Right ventricle myocardium inferior (tissue), 1 donor: ENCODE results near the gene DHRS7B. TPM values are rescaled to one million over a fixed set of nuclear protein-coding genes. Genes with fewer than 3 reads are reported as not detected.
A peak's percentile ranks its signal among the peaks of the same experiment; 100 is the strongest.
"Not testable (repeated sequence)": the region's sequence is repeated elsewhere in the genome, so short reads cannot be mapped to it uniquely, and the experiment has no call there.

ENCODE experiments used
- ATAC-seq: fragments of 200-7000 bp; cut with Tn5 transposase; one replicate; pipeline ENCODE4 v1.9.1; 2020; ENCODE audit warnings: mild to moderate bottlenecking, moderate library complexity
- DNase-seq: peaks from one replicate; pipeline ENCODE4 v3.0.0; 2021; ENCODE audit errors: missing footprints
- intact Hi-C: fragments of 100-400 bp; cut with DNase I; formaldehyde crosslinking; loops from one replicate; pipeline ENCODE4 v1.11.0; 2022
- total RNA-seq: library from RNA; stranded (reverse); fragmentation: NEBNext Ultra II Directional; extraction: Animal tissue kit (Norgen Biotek cat#: 25700); gene quantifications from one replicate; pipeline ENCODE4 v1.2.1, GENCODE V29; 2021
- donor health status: DM: no; HTN: yes; CAD: no; lungs with severe emphysema.

The DHRS7B gene
- total RNA-seq, 1 donor from 2014 or later: 28.4 TPM

DNA sequence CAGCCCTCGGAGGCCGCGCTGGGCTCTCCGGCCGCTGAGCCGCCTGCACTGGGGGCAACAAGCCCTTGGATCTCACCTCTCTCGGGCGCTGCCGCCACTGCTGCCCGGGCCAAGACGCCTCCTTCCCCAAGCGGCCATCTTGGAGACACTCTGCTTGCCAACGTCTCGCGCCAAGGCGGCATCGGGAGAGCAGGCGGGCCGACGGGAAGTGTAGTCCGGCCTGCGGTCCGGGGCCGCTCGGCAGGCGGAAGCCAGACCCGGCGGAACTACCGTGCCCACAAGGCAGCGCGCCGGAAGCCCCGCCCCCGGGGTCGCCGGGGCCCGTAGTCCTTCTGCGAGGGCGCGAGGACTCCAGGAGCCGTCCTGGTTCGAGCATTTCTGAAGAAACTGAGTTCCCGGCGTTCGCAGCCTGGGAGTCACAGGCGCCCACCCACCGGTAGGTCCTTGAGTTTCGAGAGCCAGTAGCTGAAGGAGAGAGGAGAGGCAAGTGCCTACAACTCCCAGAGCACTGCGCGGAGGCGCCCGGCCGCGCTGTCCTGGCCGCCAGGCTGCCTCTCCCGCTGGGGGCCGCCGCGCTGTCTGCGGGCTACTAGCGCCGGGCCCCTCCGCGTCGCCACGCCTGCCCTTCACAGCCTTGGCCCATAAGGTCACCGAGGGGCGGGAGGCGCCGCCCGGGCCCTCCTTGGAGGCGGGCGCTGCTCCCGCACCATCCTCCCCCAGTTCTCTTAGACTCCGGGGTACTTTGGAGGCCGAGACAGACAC is 87.4 kb downstream of the DHRS7B start, which contains the start of gene TMEM11:
Gene TMEM11, minus strand, starts transcription at position 147 of the 762 bp plus-strand sequence. Its CDS starts 9 bp downstream, at position 138.
- DNase-seq (peak; percentile 99), ATAC-seq (peak; percentile 96)
- intact Hi-C loops: loop anchor here (2.0 to 5.0 kb wide), 4 partner anchors 39 to 172 kb away; partner anchors contain the start of genes DHRS7B, NATD1 and USP22

DNA sequence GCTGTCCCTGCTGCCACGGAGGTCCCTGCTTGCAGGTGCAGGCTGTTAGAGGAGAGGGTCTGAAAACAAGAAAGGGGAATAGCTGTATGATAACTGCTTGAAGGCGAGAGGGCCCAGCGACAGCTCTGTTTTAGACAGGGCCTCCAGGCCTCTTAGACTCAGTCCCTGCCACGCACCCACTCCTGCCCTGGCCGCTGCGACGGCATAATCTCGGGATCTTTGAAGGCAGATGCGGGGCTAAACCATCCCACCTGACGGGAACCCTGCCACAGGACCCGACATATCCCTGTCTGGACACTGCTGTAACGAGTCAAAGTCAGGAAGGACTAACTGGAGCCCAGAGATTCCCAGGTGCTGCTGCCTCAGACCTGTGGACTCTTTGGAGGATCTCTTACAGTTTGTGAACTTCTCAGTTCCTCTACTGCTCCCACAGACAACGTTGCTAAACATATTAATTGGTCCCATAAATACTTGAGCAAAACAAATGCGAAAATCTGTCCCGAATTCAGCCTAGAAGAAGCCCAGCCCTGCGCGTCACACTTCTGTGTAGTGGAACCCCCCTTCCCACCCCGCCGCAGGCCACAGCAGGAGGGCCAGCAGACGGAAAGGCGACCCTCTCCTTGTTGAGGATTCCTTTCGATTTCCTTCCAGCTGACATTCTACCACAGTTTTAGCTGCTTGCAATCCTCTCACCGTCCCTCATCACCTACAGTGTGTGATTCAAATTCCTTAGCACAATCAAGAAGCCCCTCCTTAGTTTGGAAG is 88.2 kb downstream of the DHRS7B start:
- DNase-seq (no peak), ATAC-seq (peak; percentile 6)
- intact Hi-C loops: loop anchor here (2.0 to 5.0 kb wide), 4 partner anchors 38 to 173 kb away; partner anchors contain the start of genes DHRS7B, NATD1 and USP22

GRCh38 chr17:21215935-21216334 is 89.2 kb downstream of the DHRS7B start:
- ATAC-seq: no peak
- DNase-seq: no peak
- intact Hi-C loops: loop anchor here (2.0 kb wide), 3 partner anchors 37 to 89 kb away; partner anchors contain the start of genes DHRS7B and NATD1

DNA sequence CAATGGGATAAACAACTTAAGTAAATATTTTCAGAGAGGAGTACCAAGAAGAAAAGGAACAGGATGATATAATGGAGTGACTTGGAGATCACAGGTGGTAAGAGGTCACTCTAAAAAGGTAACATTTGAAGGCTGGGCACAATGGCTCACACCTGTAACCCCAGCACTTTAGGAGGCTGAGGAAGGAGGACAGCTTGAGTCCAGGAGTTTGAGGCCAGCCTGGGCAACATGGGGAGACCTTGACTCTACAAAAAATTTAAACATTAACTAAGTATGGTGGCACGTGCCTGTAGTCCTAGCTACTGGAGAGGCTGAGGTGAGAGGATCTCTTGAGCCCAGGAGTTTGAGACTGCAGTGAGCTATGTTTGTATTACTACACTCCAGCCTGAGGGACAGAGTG is 90.6 kb downstream of the DHRS7B start:
- no peak for DNase-seq
- intact Hi-C loops: no loop called here
- no peak for ATAC-seq

DNA sequence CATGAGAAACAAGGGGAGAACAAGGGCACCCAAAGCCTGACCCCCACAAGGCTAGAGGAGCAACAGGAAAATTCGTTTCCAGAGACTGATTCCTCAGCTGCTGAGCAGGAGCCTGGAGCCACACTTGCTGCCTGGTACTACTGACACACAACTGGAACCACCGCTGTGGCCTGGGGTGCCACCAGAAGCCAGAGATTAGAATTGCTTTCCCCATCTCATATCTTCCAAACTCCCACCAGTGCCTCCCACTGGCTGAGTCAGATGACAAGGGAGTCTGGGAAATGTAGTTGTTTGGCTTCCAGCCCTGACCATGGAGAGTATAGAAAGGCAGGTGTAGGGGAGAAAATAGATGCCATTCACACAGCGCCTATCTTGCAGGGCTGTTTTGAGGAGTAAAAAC is 91.3 kb downstream of the DHRS7B start:
- no peak for ATAC-seq
- no peak for DNase-seq
- intact Hi-C loops: no loop called here

- DNase-seq (no peak), ATAC-seq (no peak)
- intact Hi-C loops: no loop called here
Observed at GRCh38 chr17:21218831-21219380, 92.1 kb downstream of the DHRS7B start.

DNA sequence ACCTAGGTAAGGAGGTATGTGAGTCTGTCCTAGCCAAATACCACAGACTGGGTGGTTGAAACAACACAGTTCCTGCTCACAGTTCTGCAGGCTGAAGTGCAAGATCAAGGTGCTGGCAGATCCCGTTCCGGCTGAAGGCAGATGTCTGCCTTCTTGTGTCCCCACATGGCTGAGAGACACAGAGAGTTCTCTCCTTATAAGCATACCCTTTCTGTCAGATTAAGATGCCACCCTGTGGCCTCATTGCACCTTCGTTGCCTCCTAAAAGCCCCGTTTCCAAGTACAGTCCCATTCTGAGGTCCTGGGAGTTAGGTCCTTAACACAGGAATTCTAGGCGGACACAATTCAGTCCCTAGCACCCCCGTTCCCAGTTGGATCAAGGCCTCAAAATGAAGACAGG is 96.3 kb downstream of the DHRS7B start:
- DNase-seq (no peak), ATAC-seq (no peak)
- intact Hi-C loops: no loop called here

- DNase-seq, ATAC-seq, intact Hi-C loops: not testable (repeated sequence)
Observed at GRCh38 chr17:21227277-21227676, 100.5 kb downstream of the DHRS7B start.

GRCh38 chr17:21228111-21228510 is 101.3 kb downstream of the DHRS7B start:
- ATAC-seq: no peak

GRCh38 chr17:21228845-21229244 is 102.1 kb downstream of the DHRS7B start:
- ATAC-seq: no peak
- intact Hi-C loops: no loop called here
- DNase-seq: no peak

More at GRCh38 chr17:21228111-21228510, 101.3 kb downstream of the DHRS7B start:
- intact Hi-C loops: no loop called here
- no peak for DNase-seq

GRCh38 chr17:21231533-21231932 is 104.8 kb downstream of the DHRS7B start:
- ATAC-seq (no peak), DNase-seq (no peak)
- intact Hi-C loops: no loop called here

DNA sequence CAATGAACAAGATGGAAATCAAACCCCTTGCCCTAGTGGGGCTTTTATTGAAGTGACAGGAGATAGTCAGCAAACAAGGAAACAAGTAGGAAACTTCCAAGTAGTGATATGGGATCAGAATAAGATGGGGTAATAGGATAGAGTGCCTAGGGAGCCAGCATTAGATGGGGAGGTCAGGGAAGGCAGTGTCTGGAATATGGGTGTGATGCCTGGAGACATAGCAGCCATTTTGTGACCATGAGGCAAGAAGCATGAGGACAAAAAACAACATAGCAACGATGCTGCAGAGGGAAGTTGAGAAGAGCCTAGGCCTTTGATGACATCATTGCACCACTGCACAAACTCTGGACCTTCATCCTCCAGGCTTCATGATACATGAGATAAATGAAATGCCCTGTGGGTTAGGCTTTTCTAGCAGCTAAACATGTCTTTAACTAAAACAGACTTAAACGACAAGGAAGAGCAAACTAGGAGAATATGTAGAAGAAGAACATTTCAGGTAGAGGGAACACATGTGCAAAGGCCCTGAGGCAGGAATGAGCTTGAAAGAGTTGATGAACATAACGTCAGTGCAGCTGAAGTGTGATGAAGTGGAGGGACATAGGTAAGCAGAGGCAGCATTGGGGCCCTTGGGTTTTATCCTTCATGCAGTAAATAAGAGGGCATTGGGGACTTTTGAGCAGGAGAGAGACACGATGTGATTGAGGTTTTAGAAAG is 105.4 kb downstream of the DHRS7B start:
- no peak for DNase-seq
- intact Hi-C loops: no loop called here
- ATAC-seq: no peak

DNA sequence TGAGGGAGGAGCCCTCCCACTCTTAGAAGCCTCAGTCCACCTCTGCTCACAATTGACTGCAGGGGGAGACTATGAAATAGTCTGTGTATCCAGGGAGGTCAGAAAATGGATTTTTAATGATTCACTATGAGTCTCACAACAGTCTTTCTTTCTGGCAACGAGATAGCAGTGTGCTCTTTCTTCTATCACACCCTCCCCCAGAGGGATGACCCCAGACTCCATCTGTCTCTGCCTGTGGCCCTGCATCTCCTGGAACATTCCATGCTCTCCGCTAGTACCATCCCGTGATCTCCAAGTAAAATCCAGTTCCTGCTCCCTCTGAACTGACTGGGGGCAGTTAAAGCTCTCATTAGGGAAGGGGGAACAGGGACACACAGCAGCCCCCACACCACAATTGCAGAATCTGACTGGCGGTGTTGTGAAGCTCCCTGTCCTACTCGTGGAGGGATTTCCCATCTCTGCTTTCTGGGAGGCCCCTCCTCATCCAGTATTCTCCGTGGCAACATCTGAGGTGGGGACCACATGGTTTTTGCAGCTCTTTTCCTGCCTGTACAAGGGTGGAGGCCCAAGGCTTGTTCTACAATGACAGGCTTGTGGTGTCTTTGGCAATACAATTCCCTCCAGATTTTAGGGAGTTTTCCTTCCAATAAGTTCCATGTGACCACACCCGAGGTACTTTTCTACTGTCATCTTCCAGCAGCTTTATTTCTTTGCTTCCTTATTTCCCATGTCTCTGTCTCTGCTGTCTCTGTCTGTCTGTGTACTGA is 107.0 kb downstream of the DHRS7B start:
- no peak for DNase-seq
- ATAC-seq: peak; percentile 83
- intact Hi-C loops: no loop called here

GRCh38 chr17:21235921-21236320 is 109.2 kb downstream of the DHRS7B start:
- no peak for ATAC-seq
- intact Hi-C loops: no loop called here
- no peak for DNase-seq

GRCh38 chr17:21239680-21240368 is 113.1 kb downstream of the DHRS7B start:
- no peak for DNase-seq

GRCh38 chr17:21240369-21241055 is 113.7 kb downstream of the DHRS7B start:
- intact Hi-C loops: no loop called here
- ATAC-seq: no peak

More at GRCh38 chr17:21239680-21240368, 113.1 kb downstream of the DHRS7B start:
- no peak for ATAC-seq
- intact Hi-C loops: no loop called here

More at GRCh38 chr17:21240369-21241055, 113.7 kb downstream of the DHRS7B start:
- DNase-seq: no peak
